H7 (cell line): Measurements from ENCODE around the gene TMEM107. TPM values are rescaled to one million over a fixed set of nuclear protein-coding genes. Genes with fewer than 3 reads are reported as not detected.
A peak's percentile ranks its signal among the peaks of the same experiment; 100 is the strongest.
"Not testable (repeated sequence)": the region's sequence is repeated elsewhere in the genome, so short reads cannot be mapped to it uniquely, and the experiment has no call there.

ENCODE experiments used
- DNase-seq: peaks from one replicate; pipeline ENCODE4 v3.0.0; 2012
- H3K27me3 ChIP-seq: 2 replicates; pipeline ENCODE4 v1.6.0; 2011; ENCODE audit warnings: mild to moderate bottlenecking, low read length; ENCODE audit not compliant: control insufficient read depth, insufficient read depth
- H3K36me3 ChIP-seq: replicated peaks from 2 replicates; pipeline ENCODE4 v1.5.1; 2011; ENCODE audit warnings: low read length; ENCODE audit not compliant: control insufficient read depth, insufficient read depth
- H3K4me3 ChIP-seq: 2 replicates; pipeline ENCODE4 v1.5.1; 2011; ENCODE audit warnings: low read depth, mild to moderate bottlenecking, control low read depth, low read length, moderate library complexity; ENCODE audit not compliant: insufficient read depth
- total RNA-seq: library from RNA; depleted of rRNA; stranded (reverse); fragments of >200 nt; shearing (Covaris generic); gene quantifications from 2 replicates; pipeline ENCODE4 v1.2.3, GENCODE V29; 2014

TMEM107 gene
- total RNA-seq, 1 experiment from 2014 or later = 27.7 TPM

GRCh38 chr17:8175795-8176196 is 384 bp downstream of the TMEM107 start:
- no peaks in the 10 kb centered on the region for H3K36me3 ChIP-seq
- H3K27me3 ChIP-seq = no peaks in the 10 kb centered on the region
- peak overlapping the region; percentile 70 for H3K4me3 ChIP-seq
- no peak for DNase-seq

GRCh38 chr17:8173871-8174322 is 2.3 kb downstream of the TMEM107 start:
- Histone ChIP-seq H3K36me3 (no peaks in the 10 kb centered on the region), H3K27me3 (no peaks in the 10 kb centered on the region), H3K4me3 (peak overlapping the region; percentile 32)
- DNase-seq = no peak

- Histone ChIP-seq H3K36me3 (no peaks in the 10 kb centered on the region), H3K27me3 (no peaks in the 10 kb centered on the region), H3K4me3 (peak overlapping the region; percentile 33)
- peak; percentile 82 for DNase-seq
These were observed 2.9 kb downstream of the TMEM107 start for GRCh38 chr17:8173056-8173870.

- not testable (repeated sequence) for H3K36me3 ChIP-seq, DNase-seq, H3K27me3 ChIP-seq, H3K4me3 ChIP-seq
These were observed 6.0 kb downstream of the TMEM107 start for GRCh38 chr17:8170186-8170585.

- no peaks in the 10 kb centered on the region for H3K36me3 ChIP-seq
- H3K4me3 ChIP-seq = no peak overlapping the region
- no peak for DNase-seq
- no peaks in the 10 kb centered on the region for H3K27me3 ChIP-seq
These were observed 8.7 kb downstream of the TMEM107 start for GRCh38 chr17:8167526-8167925.

- Histone ChIP-seq H3K4me3 (no peak overlapping the region), H3K27me3 (no peaks in the 10 kb centered on the region), H3K36me3 (no peaks in the 10 kb centered on the region)
- DNase-seq = no peak
These were observed 9.4 kb downstream of the TMEM107 start for GRCh38 chr17:8166731-8167130.

GRCh38 chr17:8164815-8165131 is 11.4 kb downstream of the TMEM107 start:
- no peak for DNase-seq
- peaks cover 6% of the 10 kb centered on the region for H3K36me3 ChIP-seq
- no peaks in the 10 kb centered on the region for H3K27me3 ChIP-seq
- no peak overlapping the region for H3K4me3 ChIP-seq

GRCh38 chr17:8163978-8164814 is 12.0 kb downstream of the TMEM107 start:
- Histone ChIP-seq H3K36me3 (peaks cover 8% of the 10 kb centered on the region), H3K4me3 (no peak overlapping the region), H3K27me3 (no peaks in the 10 kb centered on the region)
- DNase-seq = peak; percentile 75

- peak overlapping the region; percentile 85 for H3K4me3 ChIP-seq
- peaks cover 10% of the 10 kb centered on the region for H3K36me3 ChIP-seq
- DNase-seq = peak; percentile 92
- H3K27me3 ChIP-seq = no peaks in the 10 kb centered on the region
These were observed 12.9 kb downstream of the TMEM107 start for GRCh38 chr17:8162997-8163977.

- Histone ChIP-seq H3K4me3 (peak within 1 kb of the TSS; percentile 85), H3K36me3 (peaks cover 10% of the 10 kb centered on the region), H3K27me3 (no peaks in the 10 kb centered on the region)
- peak; percentile 83 for DNase-seq
These were observed 13.8 kb downstream of the TMEM107 start, which contains the start of gene VAMP2 for GRCh38 chr17:8162233-8162996. VAMP2 (minus strand) TSS chr17:8162948; CDS start chr17:8162879, 69 bp downstream.

GRCh38 chr17:8161289-8162232 is 14.6 kb downstream of the TMEM107 start:
- Histone ChIP-seq H3K36me3 (peaks cover 10% of the 10 kb centered on the region), H3K4me3 (peak overlapping the region; percentile 85), H3K27me3 (no peaks in the 10 kb centered on the region)
- no peak for DNase-seq

- Histone ChIP-seq H3K27me3 (no peaks in the 10 kb centered on the region), H3K4me3 (no peak overlapping the region), H3K36me3 (peaks cover 10% of the 10 kb centered on the region)
- no peak for DNase-seq
These were observed 15.4 kb downstream of the TMEM107 start for GRCh38 chr17:8160741-8161221.

- peak; percentile 21 for DNase-seq
- Histone ChIP-seq H3K4me3 (no peak overlapping the region), H3K27me3 (no peaks in the 10 kb centered on the region), H3K36me3 (peaks cover 10% of the 10 kb centered on the region)
These were observed 16.0 kb downstream of the TMEM107 start for GRCh38 chr17:8160224-8160577.
